Neutrophil (primary cell): Measurements from ENCODE around the gene GEMIN4.
A peak's percentile ranks its signal among the peaks of the same experiment; 100 is the strongest.
"Not testable (repeated sequence)": the region's sequence is repeated elsewhere in the genome, so short reads cannot be mapped to it uniquely, and the experiment has no call there.

Experiments
- H3K27ac ChIP-seq: fragments of 200-600 bp; sonication (generic); 2 replicates; pipeline ENCODE4 v1.5.1; 2016; ENCODE audit warnings: mild to moderate bottlenecking, moderate library complexity
- H3K27me3 ChIP-seq: fragments of 200-600 bp; sonication (generic); 2 replicates; pipeline ENCODE4 v1.6.0; 2016; ENCODE audit warnings: mild to moderate bottlenecking
- H3K36me3 ChIP-seq: fragments of 200-600 bp; sonication (generic); 2 replicates; pipeline ENCODE4 v1.5.1; 2017
- H3K4me1 ChIP-seq, 2 experiments: fragments of 200-600 bp in 1 of 2; sonication (generic) in 1 of 2; 1 replicate in 1 of 2; 2 replicates in 1 of 2; pipeline versions ENCODE4 v1.5.1 to v1.6.1; 2013 to 2016; ENCODE audit warnings: low read depth in 1 of 2, low read length in 1 of 2, mild to moderate bottlenecking in 1 of 2, moderate library complexity in 1 of 2; ENCODE audit not compliant: control insufficient read depth in 1 of 2, insufficient read depth in 1 of 2
- H3K4me3 ChIP-seq, 2 experiments: fragments of 200-600 bp in 1 of 2; sonication (generic) in 1 of 2; 1 replicate in 1 of 2; 2 replicates in 1 of 2; pipeline ENCODE4 v1.5.1; 2013 to 2016; ENCODE audit warnings: low read depth in 1 of 2, low read length in 1 of 2, mild to moderate bottlenecking in 1 of 2, moderate library complexity in 1 of 2
- H3K9me3 ChIP-seq: fragments of 200-600 bp; sonication (generic); 2 replicates; pipeline ENCODE4 v1.5.1; 2016
- TF ChIP-seq, protein P1 (sequence below): fragments of 200-600 bp; sonication (generic); IDR thresholded peaks from 2 replicates; pipeline ENCODE4 v1.5.1; 2016; ENCODE audit warnings: antibody characterized with exemption

The GEMIN4 gene

DNA sequence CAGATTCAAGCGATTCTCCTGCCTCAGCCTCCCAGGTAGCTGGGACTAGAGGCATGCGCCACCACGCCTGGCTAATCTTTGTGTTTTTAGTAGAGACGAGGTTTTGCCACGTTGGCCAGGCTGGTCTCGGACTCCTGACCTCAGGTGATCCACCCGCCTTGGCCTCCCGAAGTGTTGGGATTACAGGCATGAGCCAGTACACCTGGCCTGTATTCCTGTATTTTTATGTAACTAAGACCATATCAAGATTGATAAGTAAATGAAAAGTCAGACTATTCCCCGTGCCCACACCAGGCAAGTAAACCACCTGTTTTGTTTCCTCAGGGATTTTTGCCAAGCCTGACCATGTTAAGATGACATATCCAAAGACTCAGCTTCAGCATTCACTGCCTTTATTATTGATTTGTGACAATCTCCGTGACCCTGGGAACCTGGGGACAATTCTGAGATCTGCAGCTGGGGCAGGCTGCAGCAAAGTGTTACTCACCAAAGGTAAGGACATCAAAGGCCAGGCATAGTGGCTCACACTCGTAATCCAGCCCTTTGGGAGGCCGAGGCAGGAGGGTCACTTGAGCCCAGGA is 35.7 kb upstream of the GEMIN4 start:
- no peaks in the 10 kb centered on the region for H3K9me3 ChIP-seq
- TF ChIP-seq, protein P1, sequence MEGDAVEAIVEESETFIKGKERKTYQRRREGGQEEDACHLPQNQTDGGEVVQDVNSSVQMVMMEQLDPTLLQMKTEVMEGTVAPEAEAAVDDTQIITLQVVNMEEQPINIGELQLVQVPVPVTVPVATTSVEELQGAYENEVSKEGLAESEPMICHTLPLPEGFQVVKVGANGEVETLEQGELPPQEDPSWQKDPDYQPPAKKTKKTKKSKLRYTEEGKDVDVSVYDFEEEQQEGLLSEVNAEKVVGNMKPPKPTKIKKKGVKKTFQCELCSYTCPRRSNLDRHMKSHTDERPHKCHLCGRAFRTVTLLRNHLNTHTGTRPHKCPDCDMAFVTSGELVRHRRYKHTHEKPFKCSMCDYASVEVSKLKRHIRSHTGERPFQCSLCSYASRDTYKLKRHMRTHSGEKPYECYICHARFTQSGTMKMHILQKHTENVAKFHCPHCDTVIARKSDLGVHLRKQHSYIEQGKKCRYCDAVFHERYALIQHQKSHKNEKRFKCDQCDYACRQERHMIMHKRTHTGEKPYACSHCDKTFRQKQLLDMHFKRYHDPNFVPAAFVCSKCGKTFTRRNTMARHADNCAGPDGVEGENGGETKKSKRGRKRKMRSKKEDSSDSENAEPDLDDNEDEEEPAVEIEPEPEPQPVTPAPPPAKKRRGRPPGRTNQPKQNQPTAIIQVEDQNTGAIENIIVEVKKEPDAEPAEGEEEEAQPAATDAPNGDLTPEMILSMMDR = no peak
- peaks cover 35% of the 10 kb centered on the region for H3K36me3 ChIP-seq

DNA sequence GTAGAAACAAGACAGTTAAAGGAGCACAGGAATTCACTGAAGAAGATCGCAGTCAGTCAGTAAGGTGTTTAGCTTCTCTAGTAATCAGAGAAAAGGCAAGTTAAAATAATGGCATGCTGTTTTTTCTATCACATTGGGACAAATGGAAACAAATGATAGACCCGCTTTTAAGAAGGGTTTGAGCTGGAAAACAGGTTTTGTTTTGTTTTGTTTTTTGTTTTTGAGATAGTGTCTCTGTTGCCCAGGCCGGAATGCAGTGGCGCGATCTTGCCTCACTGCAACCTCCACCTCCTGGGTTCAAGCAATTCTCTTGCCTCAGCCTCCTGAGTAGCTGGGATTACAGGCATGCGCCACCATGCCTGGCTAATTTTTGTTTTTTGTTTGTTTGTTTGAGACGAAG is 33.8 kb upstream of the GEMIN4 start:
- not testable (repeated sequence) for H3K4me3 ChIP-seq, H3K27me3 ChIP-seq, H3K27ac ChIP-seq, H3K9me3 ChIP-seq
- peaks cover 25% of the 10 kb centered on the region for H3K36me3 ChIP-seq
- H3K4me1 ChIP-seq = peaks cover 10 to 20% of the 10 kb centered on the region in 2 experiments

More for the DNA sequence above, 35.7 kb upstream of the GEMIN4 start:
- Histone ChIP-seq H3K27me3 (no peaks in the 10 kb centered on the region), H3K4me1 (peaks cover 9 to 17% of the 10 kb centered on the region in 2 experiments), H3K27ac (no peak overlapping the region), H3K4me3 (no peak overlapping the region)

DNA sequence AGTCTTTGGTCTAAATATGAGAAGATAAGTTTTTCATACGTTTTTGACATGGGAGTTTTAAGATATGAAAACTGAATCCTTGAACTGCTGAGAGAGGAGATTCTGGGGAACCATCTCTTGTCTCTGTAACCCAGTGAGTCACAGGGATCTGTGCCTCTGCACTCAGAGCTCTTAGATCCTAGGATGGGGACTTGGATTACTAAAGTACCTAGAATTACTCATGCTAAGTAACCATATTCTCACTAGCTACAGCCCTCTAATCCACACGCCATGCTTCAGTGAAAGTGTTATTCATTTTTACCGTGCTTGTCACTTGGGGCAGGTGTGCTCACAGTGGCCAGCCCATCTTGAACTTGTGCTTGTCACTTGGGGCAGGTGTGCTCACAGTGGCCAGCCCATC is 32.1 kb upstream of the GEMIN4 start:
- Histone ChIP-seq H3K27ac (no peak overlapping the region), H3K9me3 (no peaks in the 10 kb centered on the region), H3K36me3 (peaks cover 13% of the 10 kb centered on the region), H3K27me3 (no peaks in the 10 kb centered on the region), H3K4me3 (no peak overlapping the region), H3K4me1 (peaks cover 11 to 20% of the 10 kb centered on the region in 2 experiments)
- TF ChIP-seq, protein P1 = no peak

DNA sequence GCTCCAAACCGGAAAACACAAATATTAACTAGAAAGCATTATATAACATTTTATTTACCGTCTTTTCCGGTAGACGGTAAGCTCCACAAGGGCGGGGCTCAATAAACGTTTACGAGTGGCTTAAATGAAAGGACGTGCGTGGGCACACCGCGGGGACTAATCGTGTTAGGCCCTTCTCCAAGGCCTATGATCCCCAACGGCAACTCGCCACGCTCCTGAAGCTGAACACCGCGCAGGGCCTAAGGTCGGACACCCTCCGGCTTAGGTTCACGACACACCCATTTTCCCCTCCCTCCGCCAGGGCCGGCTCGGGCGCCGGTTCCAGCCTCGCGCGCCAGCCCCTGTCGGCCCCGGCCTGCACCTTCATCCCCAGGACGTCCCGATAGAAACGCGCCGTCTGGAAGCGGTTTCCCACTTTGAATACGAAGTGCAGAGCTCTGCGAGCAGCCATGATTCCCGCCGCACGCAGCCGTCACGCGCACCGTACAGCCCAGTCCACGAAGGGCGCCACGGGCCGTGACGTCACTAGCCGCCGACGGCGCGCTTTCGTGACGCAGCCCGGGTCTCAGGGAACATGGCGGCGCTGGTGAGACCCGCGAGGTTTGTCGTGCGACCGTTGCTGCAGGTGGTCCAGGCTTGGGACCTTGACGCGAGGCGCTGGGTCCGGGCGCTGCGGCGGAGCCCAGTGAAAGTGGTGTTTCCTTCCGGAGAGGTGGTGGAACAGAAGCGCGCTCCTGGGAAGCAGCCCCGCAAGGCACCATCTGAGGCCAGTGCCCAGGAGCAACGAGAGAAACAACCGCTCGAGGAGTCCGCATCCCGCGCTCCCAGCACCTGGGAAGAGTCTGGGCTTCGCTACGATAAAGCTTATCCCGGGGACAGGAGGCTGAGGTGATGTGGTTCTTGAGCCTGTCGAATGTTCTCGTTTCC is 30.0 kb upstream of the GEMIN4 start, which contains the start of the genes GLOD4 and MRM3:
TSS of gene GLOD4 (minus strand) at position 476 of the 927 bp plus-strand sequence. CDS start at position 451, 25 bp downstream.
TSS of gene MRM3 (plus strand) at position 549 of the 927 bp plus-strand sequence. CDS start at position 575, 26 bp downstream.
- peak within 1 kb of the TSS; percentile 79 for H3K27ac ChIP-seq
- H3K9me3 ChIP-seq = no peaks in the 10 kb centered on the region
- peaks cover 11 to 20% of the 10 kb centered on the region in 2 experiments for H3K4me1 ChIP-seq
- TF ChIP-seq, protein P1 = peak; percentile 47
- peaks cover 15% of the 10 kb centered on the region for H3K36me3 ChIP-seq
- no peaks in the 10 kb centered on the region for H3K27me3 ChIP-seq
- peak within 1 kb of the TSS; percentile 93 to 94 for H3K4me3 ChIP-seq

DNA sequence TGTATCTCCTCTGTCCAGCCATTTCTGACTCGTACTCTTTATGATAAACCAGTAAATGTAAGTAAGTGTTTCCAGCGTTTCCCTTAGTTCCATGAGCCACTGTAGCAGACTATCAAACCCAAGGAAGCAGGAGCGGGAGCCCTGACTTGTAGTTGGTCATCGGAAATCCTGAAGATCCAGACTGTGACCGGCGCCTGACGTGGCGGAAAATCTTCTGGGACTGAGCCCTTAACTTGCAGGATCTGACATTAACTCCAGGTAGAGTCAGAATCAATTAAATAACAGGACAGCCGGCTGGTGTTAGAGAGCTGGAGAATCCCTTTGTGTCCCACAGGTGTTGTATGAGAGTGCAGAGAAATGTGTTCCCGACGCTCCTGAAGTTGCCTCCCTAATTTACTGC is 26.0 kb upstream of the GEMIN4 start:
- Histone ChIP-seq H3K36me3 (peaks cover 53% of the 10 kb centered on the region), H3K4me3 (no peak overlapping the region), H3K4me1 (peaks cover 11 to 21% of the 10 kb centered on the region in 2 experiments), H3K27me3 (no peaks in the 10 kb centered on the region), H3K27ac (no peak overlapping the region), H3K9me3 (no peaks in the 10 kb centered on the region)
- TF ChIP-seq, protein P1 = no peak

DNA sequence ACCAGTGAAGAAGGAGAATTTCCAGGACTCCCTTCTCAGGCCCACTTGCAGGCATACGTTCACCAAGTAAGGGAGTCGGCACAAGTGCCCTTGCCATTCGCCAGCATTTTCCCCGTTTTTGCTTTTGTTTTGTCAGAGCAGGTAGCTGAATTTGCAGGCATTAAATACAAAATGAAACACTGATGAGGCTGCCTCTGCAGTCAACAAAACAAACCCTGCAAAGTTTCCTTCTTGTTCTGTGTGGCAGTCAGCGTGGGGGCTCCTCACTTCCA is 22.2 kb upstream of the GEMIN4 start:
- TF ChIP-seq, protein P1 = no peak
- no peak overlapping the region for H3K4me3 ChIP-seq
- H3K9me3 ChIP-seq = no peaks in the 10 kb centered on the region
- H3K4me1 ChIP-seq = peaks cover 0 to 3% of the 10 kb centered on the region in 2 experiments
- no peak overlapping the region for H3K27ac ChIP-seq
- no peaks in the 10 kb centered on the region for H3K27me3 ChIP-seq
- H3K36me3 ChIP-seq = peaks cover 80% of the 10 kb centered on the region
